ENCODE results near the gene ZNF562.

ZNF562 gene

DNA sequence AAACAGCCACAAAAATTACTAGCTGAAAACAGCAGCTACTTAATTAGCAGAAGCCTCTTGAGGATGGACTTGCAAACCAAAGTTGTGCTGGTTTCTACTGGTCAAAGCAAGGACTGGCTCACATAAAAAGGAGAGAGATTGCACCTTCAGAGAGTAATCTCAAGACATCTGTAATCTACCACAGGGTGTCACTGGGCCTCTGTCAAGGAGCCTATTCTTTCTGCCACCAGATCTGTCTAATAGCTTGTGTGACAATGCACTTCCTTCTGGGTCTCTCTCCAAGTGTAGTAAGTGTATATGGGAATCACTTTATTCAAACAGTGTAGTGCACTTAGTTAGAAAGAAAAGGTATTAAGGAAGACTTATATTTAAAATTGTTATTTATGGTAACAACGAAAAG is 29.4 kb downstream of the ZNF562 start:
- DNase-seq (ENCODE audit: insufficient read length, low spot score) (no peak), FAIRE-seq (no peak)

DNA sequence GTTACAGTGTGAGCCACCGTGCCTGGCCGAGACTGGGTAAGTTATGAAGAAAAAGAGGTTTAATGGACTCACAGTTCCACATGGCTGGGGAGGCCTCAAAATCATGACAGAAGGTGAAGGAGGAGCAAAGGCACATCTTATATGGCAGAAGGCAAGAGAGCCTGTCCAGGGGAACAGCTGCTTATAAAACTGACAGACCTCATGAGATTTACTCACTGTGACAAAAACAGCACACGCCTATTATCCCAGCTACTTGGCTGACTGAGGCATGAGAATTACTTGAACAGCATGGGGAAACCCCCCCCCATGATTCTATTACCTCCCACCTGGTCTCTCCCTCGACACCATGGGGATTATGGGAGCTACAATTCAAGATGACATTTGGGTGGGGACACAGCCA is 30.4 kb downstream of the ZNF562 start:
- FAIRE-seq (no peak), DNase-seq (ENCODE audit: insufficient read length, low spot score) (no peak)

DNA sequence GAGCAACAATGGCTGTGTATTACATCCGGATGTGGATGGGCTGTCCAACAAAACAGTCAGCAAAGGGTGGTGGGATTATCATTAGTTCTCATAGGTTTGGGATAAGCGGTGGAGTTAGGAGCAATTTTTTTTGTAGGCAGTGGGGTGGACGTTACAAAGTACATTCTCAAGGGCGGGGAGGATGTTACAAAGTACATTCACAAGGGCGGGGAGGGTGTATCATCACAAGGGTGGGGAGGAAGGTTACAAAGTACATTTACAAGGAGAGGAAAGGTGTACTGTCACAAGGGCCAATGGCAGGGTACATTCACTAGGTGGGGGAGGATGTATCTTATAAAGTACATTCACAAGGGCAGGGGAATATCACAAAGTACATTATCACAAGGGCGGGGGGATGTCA is 33.1 kb downstream of the ZNF562 start:
- FAIRE-seq = no peak
- DNase-seq (ENCODE audit: insufficient read length, low spot score) = no peak

DNA sequence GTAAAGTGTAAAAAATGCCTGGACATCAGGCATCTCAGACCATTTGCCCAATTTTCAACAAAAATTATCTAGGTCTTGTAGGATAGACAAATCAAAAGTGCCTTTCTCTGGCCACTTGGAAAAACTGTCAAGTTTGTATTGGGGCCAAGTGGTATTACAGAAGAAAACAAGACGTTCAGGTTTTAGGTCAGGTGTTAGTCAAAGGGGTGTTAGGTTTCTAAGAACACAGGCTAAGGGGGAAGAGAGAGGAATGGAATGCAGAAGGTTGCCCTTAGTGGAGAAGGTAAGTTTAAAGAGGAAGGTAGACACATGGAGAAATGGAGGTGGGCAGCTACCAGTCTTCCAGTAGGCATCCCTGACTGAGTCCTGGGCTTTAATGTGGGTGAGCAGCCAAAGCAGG is 33.9 kb downstream of the ZNF562 start:
- FAIRE-seq = no peak
- DNase-seq (ENCODE audit: insufficient read length, low spot score) = no peak

DNA sequence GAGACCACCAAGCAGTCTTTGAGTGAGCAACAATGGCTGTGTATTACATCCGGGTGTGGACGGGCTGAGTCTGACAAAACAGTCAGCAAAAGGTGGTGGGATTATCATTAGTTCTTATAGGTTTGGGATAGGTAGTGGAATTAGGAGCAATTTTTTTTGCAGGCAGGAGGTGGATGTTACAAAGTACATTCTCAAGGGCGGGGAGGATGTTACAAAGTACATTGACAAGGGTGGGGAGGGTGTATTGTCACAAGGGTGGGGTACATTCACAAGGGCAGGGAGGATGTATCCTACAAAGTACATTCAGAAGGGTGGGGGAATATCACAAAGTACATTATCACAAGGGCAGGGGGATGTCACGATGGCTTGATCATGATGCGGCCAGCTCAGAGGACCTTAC is 38.9 kb downstream of the ZNF562 start:
- DNase-seq (ENCODE audit: insufficient read length, low spot score) (no peak), FAIRE-seq (no peak)

DNA sequence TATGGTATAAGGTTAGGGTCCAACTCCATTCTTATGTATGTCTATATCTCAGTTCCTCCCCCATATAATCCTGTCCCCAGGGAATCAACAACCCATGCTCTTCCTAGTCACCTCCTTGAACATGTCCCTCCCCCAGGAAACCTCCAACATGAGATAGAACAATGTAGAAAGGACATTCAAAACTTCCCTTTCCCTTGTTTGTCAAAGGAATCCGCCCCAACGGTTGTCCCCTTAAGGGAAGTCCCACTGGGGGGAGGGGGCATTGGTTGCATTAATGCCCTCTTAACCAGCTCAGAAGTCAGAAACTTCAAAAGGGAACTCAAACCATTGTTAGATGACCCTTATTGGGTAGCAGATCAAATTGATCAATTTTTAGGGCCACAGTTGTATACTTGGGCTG is 47.0 kb downstream of the ZNF562 start:
- no peak for FAIRE-seq

DNA sequence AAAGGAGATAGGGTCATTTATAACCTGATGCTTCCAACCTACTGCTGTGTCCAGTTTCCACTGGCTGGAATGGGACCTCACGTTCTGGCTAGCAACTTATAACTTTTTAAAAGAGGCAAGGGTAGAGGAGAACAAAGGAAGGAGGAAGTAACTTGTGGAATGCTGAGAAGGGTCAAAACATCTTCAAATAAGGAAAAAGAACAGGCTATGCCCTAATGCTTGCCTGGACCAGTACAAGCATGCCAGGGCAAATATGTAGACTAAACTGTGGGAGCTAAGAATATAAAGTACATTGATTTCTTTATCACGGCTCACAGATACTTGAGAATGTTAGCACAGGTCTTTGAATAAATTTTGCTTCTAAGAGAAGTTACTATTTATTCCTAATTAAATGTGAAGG is 52.4 kb downstream of the ZNF562 start:
- FAIRE-seq = no peak
- no peak for DNase-seq (ENCODE audit: insufficient read length, low spot score)

More for the DNA sequence above, 47.0 kb downstream of the ZNF562 start:
- DNase-seq (ENCODE audit: insufficient read length, low spot score) = no peak

DNA sequence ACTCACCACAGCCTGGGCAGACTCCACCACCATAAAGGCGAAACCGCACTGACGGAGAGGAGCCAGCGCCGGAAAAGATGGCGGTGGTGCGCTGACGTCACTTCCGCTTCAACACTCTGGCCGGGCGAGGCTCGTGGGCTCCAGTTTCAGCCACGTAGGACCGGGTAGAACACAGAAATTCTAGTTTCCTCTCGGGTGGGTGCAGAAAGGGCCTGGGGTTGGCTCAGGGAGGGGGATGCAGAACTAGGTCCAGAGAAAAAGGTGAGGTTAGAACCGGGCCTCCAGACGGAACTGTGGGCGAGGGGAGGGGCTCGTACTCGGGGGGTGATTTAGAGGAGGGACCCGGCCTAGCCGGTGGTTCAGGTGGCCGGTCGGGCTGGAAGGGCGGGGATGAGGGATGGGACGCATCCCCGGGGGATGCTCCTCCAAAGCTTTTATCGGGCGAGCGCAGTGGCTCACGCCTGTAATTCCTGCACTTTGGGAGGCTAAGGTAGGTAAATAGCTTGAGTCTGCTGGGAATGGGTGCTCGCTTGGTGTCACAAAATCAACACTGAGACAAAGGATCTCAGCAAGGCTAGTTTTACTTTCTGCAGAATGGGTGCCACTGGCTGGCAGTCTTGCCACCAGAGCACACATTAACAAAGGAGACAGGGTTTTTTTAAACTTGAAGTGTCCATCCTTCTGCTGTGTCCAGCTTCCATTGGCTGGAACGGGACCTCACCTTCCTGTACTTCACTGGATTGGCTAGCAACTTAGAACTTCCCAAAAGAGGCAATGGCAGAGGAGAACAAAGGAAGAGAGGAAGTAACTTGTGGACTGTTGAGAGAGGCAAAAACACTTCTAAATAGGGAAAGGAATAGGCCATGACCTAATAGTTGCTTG is 53.5 kb downstream of the ZNF562 start, which contains the start of gene ZNF561:
ZNF561 (minus strand) TSS at position 77 of the 882 bp plus-strand sequence. CDS start 1,776 bp downstream, outside the sequence.
- peak; percentile 96 for FAIRE-seq
- DNase-seq (ENCODE audit: insufficient read length, low spot score) = peak; percentile 62

DNA sequence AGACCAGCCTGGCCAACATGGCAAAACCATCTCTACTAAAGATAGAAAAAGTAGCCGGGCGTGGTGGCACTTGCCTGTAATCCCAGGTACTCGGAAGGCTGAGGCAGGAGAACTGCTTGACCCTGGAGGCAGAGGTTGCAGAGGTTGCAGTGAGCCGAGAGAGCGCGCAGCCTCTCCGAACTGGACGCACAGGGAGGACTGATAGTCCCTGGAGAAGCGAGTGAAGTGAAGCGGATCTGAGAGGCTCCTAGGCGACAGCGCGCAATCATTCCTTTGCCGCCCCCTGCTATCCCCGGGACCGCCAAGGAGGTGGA is 54.1 kb downstream of the ZNF562 start:
- DNase-seq (ENCODE audit: insufficient read length, low spot score) (no peak), FAIRE-seq (no peak)

DNA sequence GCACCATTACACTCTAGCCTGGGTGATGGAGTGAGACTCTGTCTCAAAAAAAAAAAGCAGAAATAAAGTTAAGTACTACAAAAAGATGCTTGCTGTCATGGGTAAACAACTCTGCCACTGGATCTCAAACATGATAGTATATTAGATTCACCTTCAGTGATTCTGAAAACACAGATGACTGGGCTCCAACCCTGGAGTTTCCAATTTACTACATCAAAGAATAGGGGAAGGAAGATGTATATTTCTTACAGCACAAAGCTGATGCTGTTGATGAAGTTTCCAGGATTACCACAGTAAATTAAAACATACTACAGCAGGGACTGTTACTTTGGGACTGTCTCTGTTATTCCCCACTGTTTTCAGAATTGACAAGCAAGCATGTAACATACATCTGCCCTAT is 59.1 kb downstream of the ZNF562 start:
- FAIRE-seq (no peak), DNase-seq (ENCODE audit: insufficient read length, low spot score) (no peak)

DNA sequence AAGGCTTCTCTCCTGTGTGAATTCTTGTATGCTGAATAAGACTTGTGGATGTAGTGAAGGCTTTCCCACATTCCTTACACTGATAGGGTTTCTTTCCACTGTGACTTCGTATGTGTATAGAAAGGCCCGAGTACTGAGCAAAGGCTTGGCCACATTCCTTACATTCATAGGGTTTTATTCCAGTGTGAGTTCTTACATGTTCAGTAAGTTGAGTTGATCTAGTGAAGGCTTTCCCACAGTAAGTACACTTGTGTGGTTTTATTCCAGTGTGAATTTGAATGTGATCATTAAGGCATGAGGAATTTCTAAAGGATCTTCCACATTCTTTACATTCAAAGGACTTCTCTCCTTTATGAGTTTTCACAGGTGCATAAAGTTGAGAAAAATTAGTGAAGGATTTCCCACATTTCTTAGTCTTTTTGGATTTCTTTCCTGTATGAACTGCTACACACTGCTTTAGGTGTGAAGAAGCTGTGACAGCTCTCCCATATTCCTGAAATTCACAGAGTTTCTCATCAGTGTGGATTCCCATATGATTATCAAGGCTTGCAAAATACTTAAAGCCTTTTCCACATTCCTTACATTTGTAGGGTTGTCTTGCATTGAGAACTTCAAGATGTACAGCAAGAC is 64.3 kb downstream of the ZNF562 start:
- no peak for DNase-seq (ENCODE audit: insufficient read length, low spot score)
- FAIRE-seq = no peak

DNA sequence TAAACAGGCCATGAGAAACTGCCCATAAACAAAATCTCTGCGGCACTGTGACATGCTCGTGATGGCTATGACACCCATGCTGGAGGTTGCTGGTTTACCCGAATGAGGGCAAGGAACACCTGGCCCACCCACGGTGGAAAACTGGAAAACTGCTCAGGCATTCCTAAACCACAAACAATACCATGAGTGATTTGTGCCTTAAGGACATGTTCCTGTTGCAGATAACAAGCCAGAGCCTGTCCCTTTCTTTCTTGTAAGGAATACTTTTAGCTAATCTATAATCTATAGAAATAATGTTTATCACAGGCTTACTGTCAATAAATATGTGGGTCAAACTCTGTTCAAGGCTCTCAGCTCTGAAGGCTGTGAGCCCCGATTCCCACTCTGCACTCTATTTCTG is 66.0 kb downstream of the ZNF562 start:
- FAIRE-seq (no peak), DNase-seq (ENCODE audit: insufficient read length, low spot score) (no peak)

DNA sequence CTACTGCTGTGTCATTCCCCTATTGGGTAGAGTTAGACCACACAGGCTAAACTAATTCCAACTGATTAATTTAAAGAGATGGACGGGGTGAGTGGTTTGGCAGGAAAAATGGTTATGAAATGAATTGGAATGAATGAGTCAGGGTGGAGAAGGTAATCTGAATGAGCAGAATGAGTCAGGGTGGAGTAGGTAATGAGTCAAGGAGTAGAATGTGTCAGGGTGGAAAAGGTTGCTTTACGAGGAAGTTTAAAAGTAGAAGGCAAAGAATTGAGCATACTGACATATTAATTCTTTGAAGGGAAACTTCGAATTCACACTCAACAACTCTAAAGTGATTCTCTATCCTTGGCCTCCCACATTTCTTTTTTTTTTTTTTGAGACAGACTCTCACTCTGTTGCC is 77.9 kb downstream of the ZNF562 start:
- no peak for FAIRE-seq
- DNase-seq (ENCODE audit: insufficient read length, low spot score) = no peak
